Measurements from ENCODE around the gene MX1. TPM values are rescaled to one million over a fixed set of nuclear protein-coding genes. Genes with fewer than 3 reads are reported as not detected.

MX1 gene
- total and polyA plus RNA-seq, 2 of the 13 experiments (the other 11 are each of a cell fraction or from before 2014, with no cell fraction given): 2.6 to 5.8 TPM

DNA sequence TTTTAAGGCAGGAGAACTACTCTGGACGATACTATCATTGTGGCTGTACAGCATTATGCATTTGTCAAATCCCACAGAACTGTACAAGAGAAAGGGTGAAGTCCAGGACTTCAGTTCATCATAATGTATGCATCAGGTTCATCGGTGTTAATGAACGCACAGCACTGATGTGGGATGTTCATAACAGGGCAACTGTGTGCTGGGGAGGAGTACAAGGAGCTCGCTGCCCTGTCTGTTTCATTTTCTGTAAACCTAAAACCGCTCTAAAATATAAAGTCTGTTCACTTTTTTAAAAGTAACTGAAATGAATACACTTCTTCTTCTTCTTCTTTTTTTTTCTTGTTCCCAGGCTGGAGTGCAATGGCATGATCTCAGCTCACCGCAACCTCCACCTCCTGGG, 56.9 kb downstream of the MX1 start:
- H3K4me3 ChIP-seq (replicated peaks in 1 of 3; ENCODE audit: insufficient read depth in 1 of 3, low read depth in 2 of 3, low read length in 3 of 3): no peak overlapping the region
- no peak overlapping the region for H2AFZ ChIP-seq (ENCODE audit: low read length)
- H3K4me1 ChIP-seq (ENCODE audit: insufficient read depth, low read length): peaks cover 20% of the 10 kb centered on the region
- no peaks in the 10 kb centered on the region for H3K9me3 ChIP-seq (ENCODE audit: low read length)
- ATAC-seq (no peak), FAIRE-seq (no peak), DNase-seq (ENCODE audit: low spot score) (no peak)
- 91% methylated on average over 6 of the region's 6 CpGs for WGBS (ENCODE audit: low lambda C conversion rate)
- H3K79me2 ChIP-seq (ENCODE audit: insufficient read depth, low read length): no peaks in the 10 kb centered on the region
- ChIA-PET CTCF (ENCODE audit: low intra/inter-chr PET ratio, low total read pairs) (no interaction called here), POLR2A (no interaction called here)
- TF ChIP-seq HCFC1 (IDR thresholded peaks at IDR 0.05; ENCODE audit: low read depth, low read length) (no peak), ZNF501 (CRISPR knock-in tag; IDR thresholded peaks at IDR 0.05) (no peak), RFX5 (IDR thresholded peaks at IDR 0.05; ENCODE audit: low read depth, low read length) (no peak), TBX3 (IDR thresholded peaks at IDR 0.05; ENCODE audit: borderline replicate concordance) (no peak), XBP1 (CRISPR knock-in tag; IDR thresholded peaks at IDR 0.05) (no peak), FOSL1 (CRISPR knock-in tag; IDR thresholded peaks at IDR 0.05; ENCODE audit: borderline replicate concordance) (no peak), ZNF660 (CRISPR knock-in tag; IDR thresholded peaks at IDR 0.05; ENCODE audit: borderline replicate concordance, low read depth) (no peak), ZMYM2 (CRISPR knock-in tag; IDR thresholded peaks at IDR 0.05) (no peak), DNMT3B (CRISPR knock-in tag; conservative IDR thresholded peaks at IDR 0.05) (no peak), ONECUT2 (CRISPR knock-in tag; IDR thresholded peaks at IDR 0.05) (no peak), ZNF572 (CRISPR knock-in tag; IDR thresholded peaks at IDR 0.05) (no peak), ZBTB7B (CRISPR knock-in tag; IDR thresholded peaks at IDR 0.05) (no peak), ZNF672 (CRISPR knock-in tag; IDR thresholded peaks at IDR 0.05) (no peak), ZNF776 (CRISPR knock-in tag; IDR thresholded peaks at IDR 0.05) (no peak), TSC22D2 (CRISPR knock-in tag; IDR thresholded peaks at IDR 0.05; ENCODE audit: borderline replicate concordance) (no peak)
- TF ChIP-seq, protein P1, sequence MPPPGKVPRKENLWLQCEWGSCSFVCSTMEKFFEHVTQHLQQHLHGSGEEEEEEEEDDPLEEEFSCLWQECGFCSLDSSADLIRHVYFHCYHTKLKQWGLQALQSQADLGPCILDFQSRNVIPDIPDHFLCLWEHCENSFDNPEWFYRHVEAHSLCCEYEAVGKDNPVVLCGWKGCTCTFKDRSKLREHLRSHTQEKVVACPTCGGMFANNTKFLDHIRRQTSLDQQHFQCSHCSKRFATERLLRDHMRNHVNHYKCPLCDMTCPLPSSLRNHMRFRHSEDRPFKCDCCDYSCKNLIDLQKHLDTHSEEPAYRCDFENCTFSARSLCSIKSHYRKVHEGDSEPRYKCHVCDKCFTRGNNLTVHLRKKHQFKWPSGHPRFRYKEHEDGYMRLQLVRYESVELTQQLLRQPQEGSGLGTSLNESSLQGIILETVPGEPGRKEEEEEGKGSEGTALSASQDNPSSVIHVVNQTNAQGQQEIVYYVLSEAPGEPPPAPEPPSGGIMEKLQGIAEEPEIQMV (CRISPR knock-in tag; IDR thresholded peaks at IDR 0.05; ENCODE audit: low read depth): no peak
- TF ChIP-seq, protein P2, sequence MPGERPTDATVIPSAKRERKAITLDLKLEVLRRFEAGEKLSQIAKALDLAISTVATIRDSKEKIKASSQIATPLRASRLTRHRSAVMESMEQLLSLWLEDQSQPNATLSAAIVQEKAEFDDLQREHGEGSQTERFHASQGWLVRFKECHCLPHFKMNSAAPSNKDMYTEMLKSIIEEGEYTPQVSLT (CRISPR knock-in tag; IDR thresholded peaks at IDR 0.05; ENCODE audit: borderline replicate concordance, low read depth): no peak
- TF ChIP-seq, protein P3, sequence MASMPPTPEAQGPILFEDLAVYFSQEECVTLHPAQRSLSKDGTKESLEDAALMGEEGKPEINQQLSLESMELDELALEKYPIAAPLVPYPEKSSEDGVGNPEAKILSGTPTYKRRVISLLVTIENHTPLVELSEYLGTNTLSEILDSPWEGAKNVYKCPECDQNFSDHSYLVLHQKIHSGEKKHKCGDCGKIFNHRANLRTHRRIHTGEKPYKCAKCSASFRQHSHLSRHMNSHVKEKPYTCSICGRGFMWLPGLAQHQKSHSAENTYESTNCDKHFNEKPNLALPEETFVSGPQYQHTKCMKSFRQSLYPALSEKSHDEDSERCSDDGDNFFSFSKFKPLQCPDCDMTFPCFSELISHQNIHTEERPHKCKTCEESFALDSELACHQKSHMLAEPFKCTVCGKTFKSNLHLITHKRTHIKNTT (CRISPR knock-in tag; IDR thresholded peaks at IDR 0.05): no peak
- TF ChIP-seq, protein P4, sequence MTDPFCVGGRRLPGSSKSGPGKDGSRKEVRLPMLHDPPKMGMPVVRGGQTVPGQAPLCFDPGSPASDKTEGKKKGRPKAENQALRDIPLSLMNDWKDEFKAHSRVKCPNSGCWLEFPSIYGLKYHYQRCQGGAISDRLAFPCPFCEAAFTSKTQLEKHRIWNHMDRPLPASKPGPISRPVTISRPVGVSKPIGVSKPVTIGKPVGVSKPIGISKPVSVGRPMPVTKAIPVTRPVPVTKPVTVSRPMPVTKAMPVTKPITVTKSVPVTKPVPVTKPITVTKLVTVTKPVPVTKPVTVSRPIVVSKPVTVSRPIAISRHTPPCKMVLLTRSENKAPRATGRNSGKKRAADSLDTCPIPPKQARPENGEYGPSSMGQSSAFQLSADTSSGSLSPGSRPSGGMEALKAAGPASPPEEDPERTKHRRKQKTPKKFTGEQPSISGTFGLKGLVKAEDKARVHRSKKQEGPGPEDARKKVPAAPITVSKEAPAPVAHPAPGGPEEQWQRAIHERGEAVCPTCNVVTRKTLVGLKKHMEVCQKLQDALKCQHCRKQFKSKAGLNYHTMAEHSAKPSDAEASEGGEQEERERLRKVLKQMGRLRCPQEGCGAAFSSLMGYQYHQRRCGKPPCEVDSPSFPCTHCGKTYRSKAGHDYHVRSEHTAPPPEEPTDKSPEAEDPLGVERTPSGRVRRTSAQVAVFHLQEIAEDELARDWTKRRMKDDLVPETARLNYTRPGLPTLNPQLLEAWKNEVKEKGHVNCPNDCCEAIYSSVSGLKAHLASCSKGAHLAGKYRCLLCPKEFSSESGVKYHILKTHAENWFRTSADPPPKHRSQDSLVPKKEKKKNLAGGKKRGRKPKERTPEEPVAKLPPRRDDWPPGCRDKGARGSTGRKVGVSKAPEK (CRISPR knock-in tag; IDR thresholded peaks at IDR 0.05; ENCODE audit: borderline replicate concordance): no peak
- no peaks in the 10 kb centered on the region for H3K27me3 ChIP-seq (ENCODE audit: control insufficient read depth in 1 of 2, insufficient read depth in 2 of 2, low read length in 2 of 2)
- in situ Hi-C loops (cut with HindIII; ENCODE audit: extremely low pct_ligation_motif_present, low pct_unique_long_range_greater_than_20kb) (no loop called here), intact Hi-C loops (cut with micrococcal nuclease; ENCODE audit: unreplicated experiment) (no loop called here)
- no peak overlapping the region for H3K9ac ChIP-seq (ENCODE audit: insufficient read depth, low read depth, low read length)
- no peaks in the 10 kb centered on the region for H4K20me1 ChIP-seq (ENCODE audit: insufficient read depth, low read length)
- no peak overlapping the region for H3K27ac ChIP-seq (ENCODE audit: extremely low read length, insufficient read depth, low read length)
- no peak overlapping the region for H3K4me2 ChIP-seq (ENCODE audit: low read depth, low read length)
- no peaks in the 10 kb centered on the region for H3K36me3 ChIP-seq (replicated peaks in 1 of 2; ENCODE audit: control insufficient read depth in 1 of 2, insufficient read depth in 2 of 2, low read length in 2 of 2)
- no TSS peak for BruUV-seq (replicated peaks)

Measured in HepG2 (cell line).